Measurements from ENCODE around the gene COMMD8.

Gene COMMD8

DNA sequence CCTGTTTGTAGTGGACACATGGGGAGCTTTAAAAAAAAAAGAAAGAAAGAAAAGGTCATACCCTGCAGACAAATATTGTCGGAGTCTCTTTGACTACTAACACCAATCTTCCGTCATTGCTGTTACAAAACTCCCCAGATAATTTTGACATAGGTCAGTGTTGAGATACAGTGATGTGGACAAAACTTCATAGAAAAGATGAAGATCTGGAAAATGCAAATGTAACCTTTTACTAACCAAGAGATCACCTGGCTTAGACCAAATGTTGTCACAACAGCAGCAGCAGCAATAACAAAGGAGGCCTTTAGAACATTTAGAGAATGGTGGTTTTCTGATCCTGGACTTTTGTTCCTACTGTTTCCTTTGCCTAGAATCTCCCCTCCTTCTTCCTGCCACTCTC, 8.1 kb upstream of the COMMD8 start:
- no peak for DNase-seq (ENCODE audit: low spot score)

- DNase-seq (ENCODE audit: low spot score) = no peak
Measured at GRCh38 chr4:47471064-47471463, 7.6 kb upstream of the COMMD8 start.

DNA sequence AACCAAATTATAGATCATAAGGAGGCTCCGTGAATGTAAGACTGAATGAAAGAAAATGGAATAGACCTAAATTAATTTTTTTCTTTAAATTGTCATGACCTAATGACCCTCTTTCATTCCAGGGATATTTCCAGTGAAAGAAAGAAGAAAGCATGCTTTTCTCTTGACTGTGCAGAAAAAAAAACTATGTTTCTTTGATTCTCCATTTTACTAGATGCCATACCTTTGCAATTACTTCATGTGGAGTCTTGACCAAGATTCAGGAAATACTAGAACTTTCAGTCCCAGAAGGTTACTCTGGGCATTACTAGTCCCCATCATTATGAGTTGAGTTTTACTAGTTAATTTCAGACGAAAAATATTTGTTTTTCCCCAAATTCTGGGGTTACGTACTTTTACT, 6.4 kb upstream of the COMMD8 start:
- DNase-seq (ENCODE audit: low spot score) = peak; percentile 45

GRCh38 chr4:47468706-47469365, 5.3 kb upstream of the COMMD8 start:
- peak; percentile 42 for DNase-seq (ENCODE audit: low spot score)

- DNase-seq (ENCODE audit: low spot score) = no peak
Measured at GRCh38 chr4:47466056-47466785, 2.7 kb upstream of the COMMD8 start.

DNA sequence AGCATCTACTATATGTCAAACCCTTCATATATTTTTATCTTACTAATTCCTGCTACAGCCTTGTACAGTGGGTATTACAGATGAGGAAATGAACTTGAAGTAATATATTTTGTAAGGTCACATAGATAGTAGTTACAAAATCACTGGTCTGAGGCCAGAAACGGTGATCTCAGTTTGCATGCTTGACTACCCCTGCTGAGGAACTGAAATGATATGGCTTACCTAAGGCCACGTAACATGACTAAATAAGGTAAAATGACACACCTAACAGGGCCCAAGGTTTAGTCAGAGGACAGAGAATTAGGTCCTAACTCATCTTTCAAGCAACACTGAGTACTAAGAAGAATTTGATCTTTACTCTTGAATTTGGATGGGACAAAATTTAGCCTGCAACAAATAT, 1.5 kb upstream of the COMMD8 start:
- no peak for DNase-seq (ENCODE audit: low spot score)

- DNase-seq (ENCODE audit: low spot score) = peak; percentile 16
Measured at GRCh38 chr4:47462799-47463234, 685 bp downstream of the COMMD8 start.

- DNase-seq (ENCODE audit: low spot score) = peak; percentile 29
Measured at GRCh38 chr4:47451657-47452056, 11.8 kb downstream of the COMMD8 start.

- no peak for DNase-seq (ENCODE audit: low spot score)
Measured at GRCh38 chr4:47444031-47444430, 19.5 kb downstream of the COMMD8 start.

- no peak for DNase-seq (ENCODE audit: low spot score)
Measured at GRCh38 chr4:47442980-47443379, 20.5 kb downstream of the COMMD8 start.

GRCh38 chr4:47434931-47435330, 28.6 kb downstream of the COMMD8 start:
- DNase-seq (ENCODE audit: low spot score) = no peak

DNA sequence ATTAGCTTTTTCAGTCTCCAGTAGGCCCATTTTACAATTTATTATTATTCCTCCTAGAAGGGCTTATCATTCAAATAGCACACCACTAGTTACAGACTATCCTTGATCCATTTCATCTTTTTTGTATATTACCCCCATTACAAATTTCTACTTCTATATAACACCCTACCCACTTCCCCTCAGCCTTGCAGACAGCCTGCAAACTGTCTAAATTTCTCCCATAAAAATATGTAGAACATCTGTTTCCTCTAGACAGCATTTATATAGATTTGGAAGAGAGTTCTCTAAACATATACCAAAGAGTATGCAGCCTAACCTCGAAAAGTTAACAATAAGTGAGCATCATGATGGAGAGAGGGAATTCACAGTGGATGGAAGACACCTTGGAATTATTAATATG, 30.8 kb downstream of the COMMD8 start:
- DNase-seq (ENCODE audit: low spot score) = no peak

- DNase-seq (ENCODE audit: low spot score) = no peak
Measured at GRCh38 chr4:47427935-47428334, 35.6 kb downstream of the COMMD8 start.

DNA sequence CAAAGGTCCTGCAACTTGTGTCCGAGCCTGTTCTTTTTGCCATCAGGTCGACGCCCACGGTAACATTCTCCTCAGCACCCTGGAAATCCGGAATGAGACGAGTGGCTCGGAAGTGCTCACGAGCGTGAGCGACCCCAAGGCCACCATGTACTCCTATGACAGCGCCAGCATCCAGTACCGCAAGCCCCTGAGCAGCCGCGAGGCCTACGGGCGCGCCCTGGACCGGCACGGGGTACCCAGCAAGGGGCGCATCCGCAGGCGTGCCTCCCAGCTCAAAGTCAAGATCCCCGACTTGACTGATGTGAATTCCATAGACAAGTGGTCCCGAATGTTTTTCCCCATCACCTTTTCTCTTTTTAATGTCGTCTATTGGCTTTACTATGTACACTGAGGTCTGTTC, 37.9 kb downstream of the COMMD8 start:
- no peak for DNase-seq (ENCODE audit: low spot score)

DNA sequence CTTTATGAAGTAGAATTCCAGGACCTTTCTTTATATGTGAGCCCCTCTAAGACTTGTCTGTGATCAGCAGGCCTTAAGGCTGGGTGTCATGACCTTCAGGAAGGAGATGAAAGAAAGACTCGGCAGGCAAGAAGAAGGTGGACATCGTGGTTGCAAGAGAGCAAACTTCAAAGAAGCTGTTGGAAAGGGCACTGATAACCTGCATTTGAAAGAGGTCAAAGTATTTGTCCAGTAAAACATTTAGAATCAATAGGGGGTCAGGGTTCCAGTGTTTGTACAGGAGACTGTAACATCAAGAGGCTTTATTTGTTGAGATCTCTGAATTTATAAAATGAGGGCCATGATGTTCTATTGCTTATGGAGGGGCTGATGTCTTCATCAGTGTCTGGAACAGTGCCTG, 44.2 kb downstream of the COMMD8 start:
- DNase-seq (ENCODE audit: low spot score) = no peak

DNA sequence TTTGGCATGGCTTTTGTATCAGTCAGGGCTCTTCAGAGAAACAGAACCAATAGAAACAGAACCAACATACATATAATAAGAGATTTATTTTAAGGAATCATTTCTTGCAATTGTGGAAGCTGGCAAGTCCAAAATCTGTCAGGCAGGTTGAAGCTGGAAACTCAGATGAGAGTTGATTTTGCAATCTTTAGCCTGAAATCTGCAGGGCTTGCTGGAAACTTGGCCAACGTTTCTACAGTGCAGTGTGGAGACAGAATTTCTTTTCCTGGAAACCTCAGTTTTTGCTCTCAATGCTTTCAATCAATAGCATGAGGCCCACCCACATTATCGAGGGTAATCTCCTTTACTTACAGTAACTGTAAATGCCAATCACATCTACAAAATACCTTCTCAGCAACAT, 45.4 kb downstream of the COMMD8 start:
- no peak for DNase-seq (ENCODE audit: low spot score)

GRCh38 chr4:47415719-47416118, 47.8 kb downstream of the COMMD8 start:
- no peak for DNase-seq (ENCODE audit: low spot score)

DNA sequence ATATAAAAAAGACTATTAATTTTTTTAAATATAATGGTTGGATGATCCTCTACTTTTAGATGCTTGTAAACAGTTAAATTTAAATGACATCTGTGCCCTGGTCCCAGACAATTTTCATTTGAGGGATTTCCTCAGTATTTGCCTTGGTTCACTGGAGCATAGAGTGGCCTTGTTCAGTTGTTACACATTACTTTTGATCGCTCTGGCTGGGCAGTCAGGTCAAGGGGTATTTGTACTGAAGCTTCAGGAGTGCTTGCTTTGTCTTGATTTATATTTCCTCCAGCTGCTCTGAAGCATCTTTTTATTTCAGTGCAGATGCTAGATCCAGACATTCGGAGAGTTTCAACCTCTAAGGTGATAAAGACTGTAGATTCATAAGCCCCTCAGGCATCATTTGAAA, 50.0 kb downstream of the COMMD8 start:
- no peak for DNase-seq (ENCODE audit: low spot score)

GRCh38 chr4:47410271-47410670, 53.2 kb downstream of the COMMD8 start:
- DNase-seq (ENCODE audit: low spot score) = no peak

- no peak for DNase-seq (ENCODE audit: low spot score)
Measured at GRCh38 chr4:47406408-47406807, 57.1 kb downstream of the COMMD8 start.
